Measurements from ENCODE around the gene HTR3E. TPM values are rescaled to one million over a fixed set of nuclear protein-coding genes. Genes with fewer than 3 reads are reported as not detected.
"Not testable (repeated sequence)": the region's sequence is repeated elsewhere in the genome, so short reads cannot be mapped to it uniquely, and the experiment has no call there.

HTR3E gene
- total RNA-seq, 2 experiments from 2014 or later: not detected

DNA sequence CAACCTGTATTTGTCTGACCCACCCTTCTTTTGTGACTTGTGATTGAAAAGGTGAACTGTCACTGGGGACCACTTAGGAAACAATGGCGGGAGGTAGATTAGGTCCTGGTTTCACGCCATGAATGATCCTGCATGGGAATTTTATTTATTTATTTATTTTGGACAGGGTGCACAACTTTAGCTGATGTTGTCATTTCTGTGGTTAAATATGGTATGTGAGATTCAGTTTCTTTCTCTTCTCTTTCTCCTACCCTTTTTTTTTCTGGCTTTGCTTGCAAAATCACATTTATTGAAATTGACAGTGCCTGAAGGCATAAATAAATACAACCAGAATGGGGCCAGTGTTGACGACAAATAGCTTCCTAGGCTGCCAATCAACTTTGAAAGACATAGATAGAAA is 18.0 kb upstream of the HTR3E start:
- intact Hi-C loops (cut with micrococcal nuclease): no loop called here
- DNase-seq: no peak
- H3K9me3 Mint-ChIP-seq: no peaks in the 10 kb centered on the region
- ChIA-PET POLR2A (no interaction called here), CTCF (no interaction called here)
- no peaks in the 10 kb centered on the region for H3K4me1 Mint-ChIP-seq (ENCODE audit: low read depth)
- no peaks in the 10 kb centered on the region for H3K36me3 Mint-ChIP-seq
- no peak overlapping the region for H3K4me3 Mint-ChIP-seq
- no peak overlapping the region for H3K27ac Mint-ChIP-seq
- H3K27me3 Mint-ChIP-seq: peaks cover 2% of the 10 kb centered on the region

DNA sequence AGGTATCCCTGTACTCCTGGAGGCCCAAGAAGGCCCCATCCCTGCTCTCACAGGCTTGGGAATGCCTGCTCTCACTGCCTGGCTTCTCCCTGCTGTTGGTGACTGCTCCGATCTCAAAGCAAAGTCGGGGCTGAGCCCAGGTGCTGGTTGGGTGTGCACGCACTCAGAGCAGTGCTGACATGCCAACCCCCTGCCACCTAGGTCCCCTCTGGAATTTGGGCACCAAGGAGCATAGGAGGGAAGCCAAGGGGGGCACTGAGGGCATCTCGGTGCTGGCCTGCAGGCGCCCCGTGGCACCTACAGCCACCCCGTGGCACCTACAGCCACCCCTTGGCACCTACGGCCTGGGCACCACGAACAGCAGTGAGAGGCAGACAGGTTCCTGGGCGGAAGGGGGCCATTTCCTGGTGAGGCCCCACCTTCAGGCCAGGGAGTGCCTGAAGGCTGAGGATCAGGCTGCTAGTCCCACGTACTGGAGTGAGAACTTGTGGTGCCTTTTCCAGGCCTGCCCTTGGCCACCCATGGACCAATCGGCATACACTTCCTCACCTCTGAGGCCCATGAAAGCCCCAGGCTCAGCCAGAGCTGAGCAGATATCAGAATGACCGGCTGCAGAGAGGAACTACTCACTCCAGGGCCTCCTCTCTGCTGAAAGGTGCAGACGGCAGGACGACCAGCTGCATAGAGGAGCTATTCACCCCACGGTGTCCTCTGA is 15.6 kb upstream of the HTR3E start:
- Mint-ChIP-seq H3K27ac (no peak overlapping the region), H3K9me3 (peaks cover 12% of the 10 kb centered on the region), H3K4me1 (ENCODE audit: low read depth) (peaks cover 6% of the 10 kb centered on the region), H3K27me3 (peaks cover 2% of the 10 kb centered on the region), H3K36me3 (no peaks in the 10 kb centered on the region), H3K4me3 (no peak overlapping the region)
- DNase-seq: no peak
- ChIA-PET CTCF (no interaction called here), POLR2A (no interaction called here)
- intact Hi-C loops (cut with micrococcal nuclease): no loop called here

DNA sequence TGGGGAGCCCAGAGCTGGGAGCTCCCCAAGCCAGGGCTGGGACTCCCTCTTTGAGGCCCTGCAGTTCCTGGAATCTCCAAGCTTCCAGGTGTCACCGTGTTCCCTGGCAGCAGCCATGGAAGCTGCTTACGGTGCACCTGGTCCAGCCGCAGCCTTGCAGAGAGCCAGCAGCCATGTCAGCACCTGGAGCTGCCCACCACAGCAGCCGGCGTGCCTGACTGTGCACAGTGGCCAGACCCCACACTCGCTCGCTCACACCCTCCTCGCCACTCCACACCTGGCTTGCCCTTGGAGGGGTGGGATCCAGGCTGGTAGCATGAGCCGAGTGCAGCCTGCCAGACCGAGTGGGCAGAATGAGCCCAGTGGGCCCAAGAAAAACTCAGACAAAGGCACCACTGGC is 14.8 kb upstream of the HTR3E start:
- Mint-ChIP-seq H3K27me3 (peaks cover 2% of the 10 kb centered on the region), H3K36me3 (no peaks in the 10 kb centered on the region), H3K4me3 (no peak overlapping the region), H3K27ac (no peak overlapping the region), H3K4me1 (ENCODE audit: low read depth) (peaks cover 6% of the 10 kb centered on the region), H3K9me3 (peaks cover 14% of the 10 kb centered on the region)
- no peak for DNase-seq
- POLR2A ChIA-PET: no interaction called here
- CTCF ChIA-PET: no interaction called here
- intact Hi-C loops (cut with micrococcal nuclease): no loop called here

DNA sequence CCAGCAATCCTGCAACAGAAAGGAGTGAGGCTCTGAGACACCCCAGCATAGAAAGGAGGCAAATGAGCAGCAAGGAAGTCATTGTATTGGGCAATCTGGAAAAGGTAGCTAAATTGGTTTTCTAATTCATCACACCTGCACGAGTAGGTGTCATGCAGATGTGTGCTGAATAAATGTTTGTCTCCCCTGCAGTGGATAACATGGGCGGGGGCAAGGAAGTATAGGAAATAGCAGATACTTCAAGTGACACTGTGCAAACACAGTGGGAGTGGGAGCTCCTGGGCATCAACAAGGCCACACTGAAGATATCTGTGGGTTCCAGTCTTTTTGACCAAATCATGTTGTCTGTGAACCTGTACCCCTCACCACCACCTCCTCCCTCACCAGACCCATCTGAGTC is 14.4 kb upstream of the HTR3E start:
- ChIA-PET POLR2A (no interaction called here), CTCF (no interaction called here)
- intact Hi-C loops (cut with micrococcal nuclease): no loop called here
- H3K9me3 Mint-ChIP-seq: peaks cover 14% of the 10 kb centered on the region
- H3K36me3 Mint-ChIP-seq: no peaks in the 10 kb centered on the region
- H3K4me3 Mint-ChIP-seq: no peak overlapping the region
- DNase-seq: no peak
- H3K27me3 Mint-ChIP-seq: peaks cover 2% of the 10 kb centered on the region
- H3K4me1 Mint-ChIP-seq (ENCODE audit: low read depth): peaks cover 6% of the 10 kb centered on the region
- H3K27ac Mint-ChIP-seq: no peak overlapping the region

DNA sequence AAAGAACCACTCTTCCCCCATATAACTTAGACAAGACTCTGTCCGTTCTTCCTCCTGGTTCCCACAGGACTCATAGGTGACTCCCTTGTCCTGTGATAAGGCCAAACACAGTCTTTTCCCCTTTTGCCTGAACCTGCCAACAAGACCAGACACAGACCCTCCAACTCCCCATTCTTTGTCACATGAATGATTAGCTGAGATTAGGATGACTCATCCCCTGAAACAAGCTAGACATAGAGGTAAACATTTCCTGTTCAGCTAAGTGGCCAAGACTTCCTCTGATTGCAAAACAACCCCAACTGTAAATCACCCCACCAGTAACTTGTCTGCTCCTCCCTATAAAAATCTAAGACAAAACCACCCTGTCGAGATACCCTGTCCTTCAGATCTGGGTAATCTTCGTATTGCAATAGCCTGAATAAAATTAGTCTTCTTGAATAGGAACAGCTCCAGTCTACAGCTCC is 11.4 kb upstream of the HTR3E start:
- CTCF ChIA-PET: no interaction called here

GRCh38 chr3:184092199-184092598 is 4.7 kb upstream of the HTR3E start:
- Mint-ChIP-seq H3K4me3 (no peak overlapping the region), H3K27me3 (peaks cover 10% of the 10 kb centered on the region), H3K27ac (no peak overlapping the region), H3K9me3 (peaks cover 21% of the 10 kb centered on the region), H3K36me3 (peaks cover 11% of the 10 kb centered on the region), H3K4me1 (ENCODE audit: low read depth) (no peaks in the 10 kb centered on the region)
- ChIA-PET POLR2A (no interaction called here), CTCF (no interaction called here)
- DNase-seq: no peak
- intact Hi-C loops (cut with micrococcal nuclease): no loop called here

More for the DNA sequence above, 11.4 kb upstream of the HTR3E start:
- POLR2A ChIA-PET: no interaction called here
- no peak overlapping the region for H3K27ac Mint-ChIP-seq
- intact Hi-C loops (cut with micrococcal nuclease): no loop called here
- H3K27me3 Mint-ChIP-seq: no peaks in the 10 kb centered on the region
- H3K9me3 Mint-ChIP-seq: peaks cover 14% of the 10 kb centered on the region
- DNase-seq: no peak
- H3K4me3 Mint-ChIP-seq: no peak overlapping the region
- H3K4me1 Mint-ChIP-seq (ENCODE audit: low read depth): peaks cover 6% of the 10 kb centered on the region
- no peaks in the 10 kb centered on the region for H3K36me3 Mint-ChIP-seq

- H3K4me1 Mint-ChIP-seq (ENCODE audit: low read depth): no peaks in the 10 kb centered on the region
- no peaks in the 10 kb centered on the region for H3K36me3 Mint-ChIP-seq
- peaks cover 7% of the 10 kb centered on the region for H3K27me3 Mint-ChIP-seq
- DNase-seq: no peak
- no peak overlapping the region for H3K27ac Mint-ChIP-seq
- ChIA-PET POLR2A (no interaction called here), CTCF (no interaction called here)
- intact Hi-C loops (cut with micrococcal nuclease): no loop called here
- no peak overlapping the region for H3K4me3 Mint-ChIP-seq
- H3K9me3 Mint-ChIP-seq: peaks cover 6% of the 10 kb centered on the region
Measured at GRCh38 chr3:184097556-184097955, 692 bp downstream of the HTR3E start.

- Mint-ChIP-seq H3K27ac (no peak overlapping the region), H3K4me3 (no peak overlapping the region), H3K9me3 (no peaks in the 10 kb centered on the region), H3K4me1 (ENCODE audit: low read depth) (no peaks in the 10 kb centered on the region), H3K36me3 (no peaks in the 10 kb centered on the region), H3K27me3 (peaks cover 4% of the 10 kb centered on the region)
- intact Hi-C loops (cut with micrococcal nuclease): no loop called here
- ChIA-PET POLR2A (no interaction called here), CTCF (no interaction called here)
- DNase-seq: no peak
Measured at GRCh38 chr3:184099806-184100686, 3.2 kb downstream of the HTR3E start.

GRCh38 chr3:184110316-184110725 is 13.5 kb downstream of the HTR3E start:
- peaks cover 4% of the 10 kb centered on the region for H3K27me3 Mint-ChIP-seq
- ChIA-PET CTCF (no interaction called here), POLR2A (no interaction called here)
- H3K27ac Mint-ChIP-seq: no peak overlapping the region
- H3K4me1 Mint-ChIP-seq (ENCODE audit: low read depth): no peaks in the 10 kb centered on the region
- H3K4me3 Mint-ChIP-seq: no peak overlapping the region
- no peaks in the 10 kb centered on the region for H3K9me3 Mint-ChIP-seq
- DNase-seq: no peak
- intact Hi-C loops (cut with micrococcal nuclease): no loop called here
- H3K36me3 Mint-ChIP-seq: no peaks in the 10 kb centered on the region

DNA sequence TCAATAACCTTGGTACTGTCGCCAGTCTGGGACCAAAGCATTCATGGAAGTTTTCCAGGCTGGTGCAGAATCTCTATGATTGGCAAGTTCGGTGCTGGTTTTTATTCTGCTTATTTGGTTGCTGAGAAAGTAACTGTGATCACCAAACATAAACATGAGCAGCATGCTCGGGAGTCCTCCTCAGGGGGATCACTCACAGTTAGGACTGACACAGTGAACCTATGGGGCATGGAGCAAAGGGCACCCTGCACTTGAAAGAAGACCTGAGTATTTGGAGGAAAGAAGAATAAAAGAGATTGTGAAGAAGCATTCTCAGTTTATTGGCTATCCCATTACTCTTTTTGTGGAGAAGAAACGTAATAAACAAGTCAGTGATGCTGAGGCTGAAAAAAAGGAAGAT is 19.2 kb downstream of the HTR3E start:
- CTCF ChIA-PET: no interaction called here
- POLR2A ChIA-PET: no interaction called here
- H3K4me1 Mint-ChIP-seq (ENCODE audit: low read depth): no peaks in the 10 kb centered on the region
- H3K36me3 Mint-ChIP-seq: no peaks in the 10 kb centered on the region
- H3K9me3 Mint-ChIP-seq: no peaks in the 10 kb centered on the region
- no peak overlapping the region for H3K4me3 Mint-ChIP-seq
- intact Hi-C loops (cut with micrococcal nuclease): no loop called here
- DNase-seq: no peak
- H3K27ac Mint-ChIP-seq: no peak overlapping the region
- H3K27me3 Mint-ChIP-seq: peaks cover 8% of the 10 kb centered on the region

DNA sequence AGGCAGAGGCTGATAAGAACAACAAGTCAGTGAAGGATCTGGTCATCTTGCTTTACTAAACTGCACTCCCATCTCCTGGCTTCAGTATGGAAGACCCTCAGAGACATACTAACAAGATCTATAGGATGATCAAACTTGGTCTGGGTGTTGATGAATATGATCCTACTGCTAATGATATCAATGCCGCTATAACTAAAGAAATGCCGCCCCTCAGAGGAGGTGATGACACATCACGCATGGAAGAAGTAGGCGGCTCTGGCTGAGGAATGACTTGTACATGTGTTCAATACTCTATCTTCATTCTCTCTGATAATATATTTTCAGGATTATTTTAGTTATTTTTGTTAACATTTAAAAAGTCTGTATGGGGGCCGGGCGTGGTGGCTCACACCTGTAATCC is 20.8 kb downstream of the HTR3E start:
- ChIA-PET CTCF (interaction anchor here (0.9 kb wide), 1 partner anchor 110 kb away, joined by 3 read pairs; no protein-coding TSS in a partner anchor), POLR2A (no interaction called here)
- no peaks in the 10 kb centered on the region for H3K4me1 Mint-ChIP-seq (ENCODE audit: low read depth)
- H3K27me3 Mint-ChIP-seq: peaks cover 8% of the 10 kb centered on the region
- no peak overlapping the region for H3K4me3 Mint-ChIP-seq
- H3K9me3 Mint-ChIP-seq: no peaks in the 10 kb centered on the region
- no peak for DNase-seq
- H3K36me3 Mint-ChIP-seq: no peaks in the 10 kb centered on the region
- intact Hi-C loops (cut with micrococcal nuclease): no loop called here
- H3K27ac Mint-ChIP-seq: no peak overlapping the region

- H3K36me3 Mint-ChIP-seq; H3K9me3 Mint-ChIP-seq; POLR2A ChIA-PET; DNase-seq; H3K27ac Mint-ChIP-seq; intact Hi-C loops (cut with micrococcal nuclease); H3K27me3 Mint-ChIP-seq; H3K4me1 Mint-ChIP-seq (ENCODE audit: low read depth); H3K4me3 Mint-ChIP-seq; CTCF ChIA-PET: not testable (repeated sequence)
Measured at GRCh38 chr3:184121031-184121430, 24.2 kb downstream of the HTR3E start.

DNA sequence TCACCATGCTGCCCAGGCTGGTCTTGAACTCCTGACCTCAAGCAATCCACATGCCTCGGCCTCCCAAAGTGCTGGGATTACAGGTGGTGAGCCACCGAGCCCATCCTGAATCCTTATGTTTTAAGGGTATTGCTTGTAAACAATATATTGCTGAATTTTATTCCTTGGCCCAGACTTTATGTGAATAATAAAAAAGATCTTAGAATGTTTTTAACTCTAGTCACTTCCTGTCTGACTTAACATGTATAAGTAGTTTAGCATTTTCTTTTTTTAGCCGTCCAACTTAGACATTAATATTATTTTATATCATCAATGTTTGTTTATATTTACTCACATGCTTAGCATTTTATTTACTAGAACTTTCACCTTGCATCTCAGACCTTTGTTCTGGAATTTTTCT is 29.1 kb downstream of the HTR3E start:
- DNase-seq: no peak
- Mint-ChIP-seq H3K27ac (no peak overlapping the region), H3K36me3 (no peaks in the 10 kb centered on the region), H3K4me1 (ENCODE audit: low read depth) (no peaks in the 10 kb centered on the region), H3K4me3 (no peak overlapping the region), H3K27me3 (no peaks in the 10 kb centered on the region), H3K9me3 (no peaks in the 10 kb centered on the region)
- ChIA-PET POLR2A (no interaction called here), CTCF (no interaction called here)
- intact Hi-C loops (cut with micrococcal nuclease): no loop called here

Data from activated CD4-positive, alpha-beta memory T cell treated with anti-CD3 and anti-CD28 coated beads for 36 hours (primary cell).